ENCODE measurements around the gene SUPT20H. TPM values are rescaled to one million over a fixed set of nuclear protein-coding genes. Genes with fewer than 3 reads are reported as not detected.

The SUPT20H gene
- total and polyA plus RNA-seq, 2 donors (not counting 3 experiments of a cell fraction or from before 2014, with no cell fraction given) = 47.2 to 70.7 TPM

- H4K20me1 ChIP-seq (replicated peaks; ENCODE audit: control insufficient read depth, extremely low read depth, insufficient read depth, low read length) = no peaks in the 10 kb centered on the region
- BruUV-seq (replicated peaks) = no TSS peak
- H3K4me1 ChIP-seq (ENCODE audit: control insufficient read depth, extremely low read depth, insufficient read depth, low read length) = no peaks in the 10 kb centered on the region
- TF ChIP-seq EZH2 (IDR thresholded peaks at IDR 0.05; ENCODE audit: borderline replicate concordance, low read depth, low read length, severe bottlenecking) = no peak
- no peak for TF ChIP-seq MYC (IDR thresholded peaks at IDR 0.05; ENCODE audit: low read depth, low read length)
- TF ChIP-seq POLR2A (IDR thresholded peaks at IDR 0.05; ENCODE audit: low read depth, low read length) = no peak
- TF ChIP-seq MAX (IDR thresholded peaks at IDR 0.05; ENCODE audit: insufficient read depth, insufficient read length) = no peak
- no peak for TF ChIP-seq FOS (IDR thresholded peaks at IDR 0.05; ENCODE audit: borderline replicate concordance, insufficient read depth, low read length)
- TF ChIP-seq POLR2AphosphoS5 (IDR thresholded peaks at IDR 0.05; ENCODE audit: insufficient read depth, low read depth, low read length) = no peak
- no peak for TF ChIP-seq GATA2 (IDR thresholded peaks at IDR 0.05; ENCODE audit: insufficient read depth, insufficient read length, low read depth, low read length)
- no peak for TF ChIP-seq CTCF (IDR thresholded peaks at IDR 0.05; ENCODE audit: extremely low read depth in 1 of 2, insufficient read depth in 1 of 2, low read depth in 1 of 2, low read length in 2 of 2)
- FAIRE-seq (no peak), DNase-seq (ENCODE audit: low read depth, low spot score) (no peak)
- POLR2A ChIA-PET = no interaction called here
- dilution Hi-C loops (cut with MboI; ENCODE audit: extremely low pct_ligation_motif_present, low sequenced_read_pairs) (no loop called here), intact Hi-C loops (cut with micrococcal nuclease) (no loop called here)
- H3K27ac ChIP-seq (ENCODE audit: insufficient read depth, low read depth, low read length) = no peak overlapping the region
- H3K9ac ChIP-seq (replicated peaks; ENCODE audit: extremely low read depth, insufficient read depth, low read length) = no peak overlapping the region
- H3K4me3 ChIP-seq (replicated peaks in 1 of 3; ENCODE audit: insufficient read depth in 1 of 3, low read depth in 1 of 3, low read length in 3 of 3) = no peak overlapping the region
- no peaks in the 10 kb centered on the region for H3K27me3 ChIP-seq (ENCODE audit: control insufficient read depth in 2 of 2, insufficient read depth in 2 of 2, low read length in 2 of 2)
- no peak overlapping the region for H3K4me2 ChIP-seq (ENCODE audit: insufficient read depth, low read length)
- no peaks in the 10 kb centered on the region for H3K9me1 ChIP-seq (replicated peaks; ENCODE audit: control insufficient read depth, extremely low read depth, insufficient read depth, low read length)
- CTCF ChIA-PET = interaction anchor here (1.4 kb wide), 1 partner anchor 10 kb away, joined by 3 read pairs; no protein-coding TSS in a partner anchor
- H3K36me3 ChIP-seq (ENCODE audit: control insufficient read depth in 2 of 2, extremely low read depth in 1 of 2, insufficient read depth in 2 of 2, low read length in 2 of 2) = peaks cover 29 to 36% of the 10 kb centered on the region in 2 experiments
- H3K9me3 ChIP-seq (replicated peaks; ENCODE audit: control insufficient read depth, insufficient read depth, low read length) = no peaks in the 10 kb centered on the region
- no peak overlapping the region for H2AFZ ChIP-seq (ENCODE audit: low read depth, low read length)
- H3K79me2 ChIP-seq (ENCODE audit: control insufficient read depth, insufficient read depth, low read length) = peaks cover 1% of the 10 kb centered on the region
These were observed 22.2 kb downstream of the SUPT20H start for GRCh38 chr13:37037241-37037640.
